Mesenchymal stem cell (in vitro differentiated cells and primary cell): ENCODE measurements around the gene HSP90AB1.

Experiments used
- DNase-seq: peaks from one replicate; pipeline ENCODE4 v3.0.0-alpha.2; 2013
- H2AFZ ChIP-seq: one replicate; pipeline ENCODE4 v1.6.1; 2013; ENCODE audit warnings: low read depth, mild to moderate bottlenecking, control low read depth, inconsistent platforms, low read length, moderate library complexity
- H2AK5ac ChIP-seq: 2 replicates; pipeline ENCODE4 v1.6.1; 2013; ENCODE audit warnings: low read length, moderate library complexity, mild to moderate bottlenecking, inconsistent platforms; ENCODE audit not compliant: severe bottlenecking
- H2BK120ac ChIP-seq: one replicate; pipeline ENCODE4 v1.6.1; 2013; ENCODE audit warnings: low read depth, mild to moderate bottlenecking, inconsistent platforms, low read length, moderate library complexity
- H2BK12ac ChIP-seq, 2 experiments: one replicate each; pipeline ENCODE4 v1.6.1; 2013; ENCODE audit warnings: inconsistent platforms in 2 of 2, low read length in 2 of 2, mild to moderate bottlenecking in 2 of 2, moderate library complexity in 2 of 2, control low read depth in 1 of 2
- H2BK15ac ChIP-seq: one replicate; pipeline ENCODE4 v1.6.1; 2013; ENCODE audit warnings: mild to moderate bottlenecking, low read depth, inconsistent platforms; ENCODE audit not compliant: poor library complexity, severe bottlenecking
- H2BK5ac ChIP-seq: 2 replicates; pipeline ENCODE4 v1.6.1; 2013; ENCODE audit warnings: low read depth, mild to moderate bottlenecking, low read length, control low read depth, inconsistent platforms; ENCODE audit not compliant: poor library complexity, severe bottlenecking
- H3K14ac ChIP-seq, 2 experiments: one replicate each; pipeline ENCODE4 v1.6.1; 2013; ENCODE audit warnings: inconsistent platforms in 2 of 2, low read length in 2 of 2, control low read depth in 1 of 2, mild to moderate bottlenecking in 1 of 2, moderate library complexity in 1 of 2
- H3K18ac ChIP-seq, 2 experiments: one replicate each; pipeline ENCODE4 v1.6.1; 2013; ENCODE audit warnings: inconsistent platforms in 2 of 2, low read length in 2 of 2, control low read depth in 1 of 2, low read depth in 1 of 2, mild to moderate bottlenecking in 1 of 2
- H3K23ac ChIP-seq, 2 experiments: one replicate each; pipeline ENCODE4 v1.6.1; 2013; ENCODE audit warnings: inconsistent platforms in 2 of 2, low read length in 2 of 2, mild to moderate bottlenecking in 2 of 2, moderate library complexity in 2 of 2, control low read depth in 1 of 2
- H3K27ac ChIP-seq: 2 replicates; pipeline ENCODE4 v1.5.1; 2013; ENCODE audit warnings: mild to moderate bottlenecking, moderate library complexity, low read length, control low read depth, inconsistent platforms; ENCODE audit not compliant: poor library complexity, severe bottlenecking
- H3K27me3 ChIP-seq, 2 experiments: 2 replicates each; pipeline versions ENCODE4 v1.6.1 to v1.7.0; 2013; ENCODE audit warnings: low read length in 2 of 2, mild to moderate bottlenecking in 2 of 2, moderate library complexity in 2 of 2, control low read depth in 1 of 2, inconsistent platforms in 1 of 2; ENCODE audit not compliant: control insufficient read depth in 1 of 2, insufficient read depth in 1 of 2
- H3K36me3 ChIP-seq, 2 experiments: 2 replicates each; pipeline versions ENCODE4 v1.6.1 to v1.7.0; 2013; ENCODE audit warnings: low read length in 2 of 2, control low read depth in 1 of 2, inconsistent platforms in 1 of 2, low read depth in 1 of 2, mild to moderate bottlenecking in 1 of 2; ENCODE audit not compliant: insufficient read depth in 2 of 2, control insufficient read depth in 1 of 2
- H3K4ac ChIP-seq, 2 experiments: one replicate each; pipeline ENCODE4 v1.6.1; 2013; ENCODE audit warnings: inconsistent platforms in 2 of 2, low read length in 2 of 2, mild to moderate bottlenecking in 2 of 2, moderate library complexity in 2 of 2, control low read depth in 1 of 2, low read depth in 1 of 2
- H3K4me1 ChIP-seq: 2 replicates; pipeline ENCODE4 v1.6.1; 2013; ENCODE audit warnings: low read depth, low read length, control low read depth; ENCODE audit not compliant: control insufficient read depth, insufficient read depth
- H3K4me2 ChIP-seq: 2 replicates; pipeline ENCODE4 v1.6.1; 2013; ENCODE audit warnings: low read length, mild to moderate bottlenecking, inconsistent platforms; ENCODE audit not compliant: poor library complexity, severe bottlenecking
- H3K4me3 ChIP-seq, 2 experiments: 2 replicates each; pipeline versions ENCODE4 v1.5.1 to v1.7.0; 2013; ENCODE audit warnings: low read length in 2 of 2, mild to moderate bottlenecking in 2 of 2, control low read depth in 1 of 2, low read depth in 1 of 2; ENCODE audit not compliant: insufficient read depth in 1 of 2
- H3K79me1 ChIP-seq: replicated peaks from 2 replicates; pipeline ENCODE4 v1.6.1; 2013; ENCODE audit warnings: mild to moderate bottlenecking, control low read depth, low read length, inconsistent platforms; ENCODE audit not compliant: poor library complexity, severe bottlenecking
- H3K9ac ChIP-seq: 2 replicates; pipeline ENCODE4 v1.7.0; 2013; ENCODE audit warnings: mild to moderate bottlenecking, low read length, moderate library complexity
- H3K9me3 ChIP-seq: 2 replicates; pipeline ENCODE4 v1.7.0; 2013; ENCODE audit warnings: mild to moderate bottlenecking, low read length; ENCODE audit not compliant: control insufficient read depth
- H4K8ac ChIP-seq: one replicate; pipeline ENCODE4 v1.6.1; 2013; ENCODE audit warnings: inconsistent platforms, mild to moderate bottlenecking, low read length, moderate library complexity
- H4K91ac ChIP-seq: one replicate; pipeline ENCODE4 v1.6.1; 2013; ENCODE audit warnings: mild to moderate bottlenecking, low read length, inconsistent platforms
- WGBS: methylation state at CpG from one replicate; pipeline ENCODE4 v1.1.7; 2013; ENCODE audit warnings: mixed read lengths; 5-methylcytosine and 5-hydroxymethylcytosine counted together

Gene HSP90AB1

DNA sequence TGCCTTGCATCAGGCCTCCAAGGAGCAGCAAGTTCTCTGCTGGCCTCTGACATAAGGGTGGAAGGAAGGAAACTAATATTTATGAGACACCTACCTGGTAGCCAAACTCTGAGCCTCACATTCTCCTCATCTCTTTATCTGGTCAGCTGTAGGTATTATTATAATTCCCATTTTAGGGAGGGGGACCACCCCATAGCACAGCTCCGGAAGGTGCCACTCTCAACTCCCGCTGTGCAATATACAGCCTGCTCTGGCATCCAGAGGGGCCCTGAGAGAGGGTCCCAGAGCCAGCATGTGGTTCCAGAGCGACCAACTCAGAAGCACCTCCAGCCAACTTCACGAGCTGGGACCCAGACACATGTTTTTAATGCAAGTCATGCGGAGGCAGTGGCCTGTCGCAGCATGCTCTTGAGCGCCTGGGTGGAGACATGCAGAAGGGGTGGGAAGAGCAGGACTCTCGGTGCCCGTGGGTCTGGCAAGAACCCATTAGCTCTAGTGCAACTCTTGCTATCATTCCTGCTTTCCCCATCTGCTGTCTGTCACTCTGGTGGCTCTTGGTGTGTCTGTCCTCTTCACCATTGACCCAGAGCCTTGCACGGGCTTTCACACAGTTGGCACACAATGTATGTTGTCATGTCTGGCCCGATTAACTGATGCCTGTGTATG is 45.1 kb upstream of the HSP90AB1 start:
- Histone ChIP-seq H3K4me2 (no peak overlapping the region), H3K4me1 (peaks cover 12% of the 10 kb centered on the region), H3K23ac (no peak overlapping the region), H2AK5ac (no peak overlapping the region), H3K4me3 (no peak overlapping the region), H3K27ac (no peak overlapping the region), H3K4ac (no peak overlapping the region), H3K79me1 (no peaks in the 10 kb centered on the region), H2AFZ (no peak overlapping the region), H2BK5ac (no peak overlapping the region), H3K9me3 (no peaks in the 10 kb centered on the region), H2BK120ac (no peak overlapping the region), H3K18ac (no peak overlapping the region), H3K14ac (no peak overlapping the region), H3K27me3 (no peaks in the 10 kb centered on the region), H2BK12ac (no peak overlapping the region), H2BK15ac (no peak overlapping the region), H3K9ac (no peak overlapping the region), H4K8ac (no peak overlapping the region), H4K91ac (no peak overlapping the region), H3K36me3 (no peaks in the 10 kb centered on the region)
- no peak for DNase-seq
- 87% methylated on average over 11 of the region's 11 CpGs for WGBS

DNA sequence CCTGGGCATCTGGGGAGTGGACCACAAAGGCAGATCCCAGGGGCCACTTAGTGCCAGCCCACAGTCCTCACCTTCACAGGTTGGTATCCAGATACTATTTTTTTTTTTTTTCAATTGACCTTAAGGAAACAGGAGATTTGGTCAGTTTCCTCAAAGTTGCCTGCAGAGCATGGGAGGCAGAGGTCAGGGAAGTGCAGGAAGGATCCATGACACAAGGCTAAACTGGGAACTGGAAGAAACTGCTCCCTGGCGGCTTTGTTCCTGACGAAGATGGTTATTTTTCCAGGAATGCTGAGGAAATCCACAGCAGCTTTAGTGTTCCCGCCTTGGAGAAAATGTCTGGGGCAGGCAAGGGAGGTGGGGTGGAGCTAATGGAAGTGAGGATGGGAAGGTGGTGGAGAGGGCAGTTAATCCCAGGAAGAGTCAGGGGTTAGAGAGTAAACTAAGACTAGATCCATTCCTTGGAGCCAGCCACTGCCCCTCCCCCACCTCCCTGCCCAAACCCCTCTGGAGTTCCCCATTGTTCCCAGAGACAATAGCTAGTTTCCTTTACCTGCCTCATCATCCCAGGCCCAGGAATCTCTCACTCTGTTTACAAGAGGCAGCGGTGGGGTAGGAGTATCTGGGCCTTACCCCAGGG is 44.4 kb upstream of the HSP90AB1 start:
- Histone ChIP-seq H4K8ac (no peak overlapping the region), H3K18ac (no peak overlapping the region), H2BK120ac (no peak overlapping the region), H2AK5ac (no peak overlapping the region), H2BK12ac (no peak overlapping the region), H2BK15ac (no peak overlapping the region), H4K91ac (no peak overlapping the region), H3K4me2 (no peak overlapping the region), H3K9ac (no peak overlapping the region), H3K36me3 (no peaks in the 10 kb centered on the region), H3K79me1 (no peaks in the 10 kb centered on the region), H3K23ac (no peak overlapping the region), H3K9me3 (no peaks in the 10 kb centered on the region), H2AFZ (no peak overlapping the region), H3K4me3 (no peak overlapping the region), H3K14ac (no peak overlapping the region), H2BK5ac (no peak overlapping the region), H3K4me1 (peaks cover 12% of the 10 kb centered on the region), H3K4ac (no peak overlapping the region), H3K27ac (no peak overlapping the region), H3K27me3 (no peaks in the 10 kb centered on the region)
- WGBS: 76% methylated on average over 4 of the region's 4 CpGs
- DNase-seq: no peak

DNA sequence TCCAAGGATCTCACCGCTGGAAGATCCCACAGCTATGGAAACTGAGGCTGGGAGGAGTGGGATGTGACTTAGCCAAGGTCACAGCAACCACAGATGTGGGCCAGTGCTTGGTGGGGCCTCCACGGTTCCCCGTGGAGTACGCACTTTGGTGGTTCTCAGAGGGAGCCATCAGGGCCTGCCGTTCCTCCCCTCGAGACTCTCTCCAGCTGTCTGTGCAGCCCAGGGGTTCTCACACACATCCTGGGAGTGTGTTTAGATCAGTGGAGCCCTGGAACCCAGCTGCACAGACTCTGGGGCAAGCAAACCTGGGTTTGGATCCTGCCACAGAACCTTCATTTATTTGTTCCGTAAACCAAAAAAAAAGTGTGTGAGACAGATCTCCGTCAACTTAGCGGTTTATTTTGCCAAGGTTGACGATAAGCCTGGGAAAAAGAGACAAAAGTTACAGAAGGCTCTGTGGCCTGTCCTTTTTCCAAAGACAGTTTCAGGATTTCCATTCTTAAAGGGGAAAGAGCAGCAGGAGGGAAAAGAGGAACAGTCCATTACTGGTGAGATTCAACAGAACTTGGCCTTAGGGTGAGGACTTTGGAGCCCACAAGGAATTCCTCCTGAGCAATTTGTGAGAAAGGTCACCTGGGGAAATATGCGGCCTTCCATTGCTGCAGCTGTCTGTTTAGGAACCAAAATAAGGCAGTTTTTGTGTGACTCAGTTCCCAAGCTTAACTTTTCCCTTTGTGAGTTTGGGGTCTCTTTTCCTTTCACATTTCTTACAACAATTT is 43.7 kb upstream of the HSP90AB1 start:
- no peak overlapping the region for H2AFZ ChIP-seq
- H3K4me1 ChIP-seq: peaks cover 12% of the 10 kb centered on the region
- no peak overlapping the region for H2BK5ac ChIP-seq
- no peaks in the 10 kb centered on the region for H3K9me3 ChIP-seq
- H2BK12ac ChIP-seq: no peak overlapping the region
- H3K4ac ChIP-seq: no peak overlapping the region
- no peak overlapping the region for H4K8ac ChIP-seq
- no peak overlapping the region for H3K14ac ChIP-seq
- 85% methylated on average over 11 of the region's 11 CpGs for WGBS
- H3K18ac ChIP-seq: no peak overlapping the region
- no peak for DNase-seq
- H4K91ac ChIP-seq: no peak overlapping the region
- no peak overlapping the region for H2BK120ac ChIP-seq
- H3K9ac ChIP-seq: no peak overlapping the region
- no peak overlapping the region for H2AK5ac ChIP-seq
- no peak overlapping the region for H3K27ac ChIP-seq
- no peak overlapping the region for H2BK15ac ChIP-seq
- no peak overlapping the region for H3K4me2 ChIP-seq
- no peaks in the 10 kb centered on the region for H3K79me1 ChIP-seq
- H3K23ac ChIP-seq: no peak overlapping the region
- no peaks in the 10 kb centered on the region for H3K27me3 ChIP-seq
- H3K36me3 ChIP-seq: no peaks in the 10 kb centered on the region
- no peak overlapping the region for H3K4me3 ChIP-seq

DNA sequence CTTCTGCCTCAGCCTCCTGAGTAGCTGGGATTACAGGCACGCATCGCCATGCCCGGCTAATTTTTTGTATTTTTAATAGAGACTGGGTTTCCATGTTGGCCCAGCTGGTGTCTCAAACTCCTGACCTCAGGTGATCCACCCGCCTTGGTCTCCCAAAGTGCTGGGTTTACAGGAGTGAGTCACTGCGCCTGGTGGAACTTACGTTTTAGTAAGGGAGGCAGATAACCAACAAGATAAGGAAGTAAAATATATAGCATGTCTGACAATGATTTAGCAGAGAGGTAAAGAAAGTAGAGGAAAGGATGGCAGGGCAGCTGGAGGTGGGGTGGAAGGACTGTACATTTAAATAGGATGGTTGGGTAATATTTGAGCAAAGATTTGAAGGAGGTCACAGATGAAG is 42.9 kb upstream of the HSP90AB1 start:
- Histone ChIP-seq H3K27ac (no peak overlapping the region), H2BK120ac (no peak overlapping the region), H3K9me3 (no peaks in the 10 kb centered on the region), H3K4me3 (no peak overlapping the region), H2AFZ (no peak overlapping the region), H3K4me2 (no peak overlapping the region), H3K27me3 (no peaks in the 10 kb centered on the region), H3K18ac (no peak overlapping the region), H2BK15ac (no peak overlapping the region), H4K91ac (no peak overlapping the region), H2BK12ac (no peak overlapping the region), H3K36me3 (no peaks in the 10 kb centered on the region), H3K14ac (no peak overlapping the region), H2AK5ac (no peak overlapping the region), H2BK5ac (no peak overlapping the region), H3K4me1 (peaks cover 12% of the 10 kb centered on the region), H3K9ac (no peak overlapping the region), H3K4ac (no peak overlapping the region), H3K79me1 (no peaks in the 10 kb centered on the region), H3K23ac (no peak overlapping the region), H4K8ac (no peak overlapping the region)
- no peak for DNase-seq
- WGBS: 88% methylated on average over 6 of the region's 6 CpGs
